HepG2 (cell line): ENCODE data around the gene CADM1. TPM values are rescaled to one million over a fixed set of nuclear protein-coding genes. Genes with fewer than 3 reads are reported as not detected.

Experiments
- ATAC-seq: fragments of 200-7000 bp; cut with Tn5 transposase; 3 replicates; pipeline ENCODE4 v1.9.1; 2020; ENCODE audit warnings: mild to moderate bottlenecking, moderate library complexity
- BruUV-seq: library from RNA; stranded (reverse); fragments of 400-500 nt; replicated peaks from 2 replicates; lab custom pipeline; 2021; lab: Mats Ljungman, UMichigan
- CTCF ChIA-PET: fragments of 300-600 bp; formaldehyde crosslinking; extraction: SDS; loops from one replicate; lab custom pipeline; 2021; ENCODE audit warnings: low total read pairs, inconsistent platforms, low intra/inter-chr PET ratio; lab: Yijun Ruan, JAX
- POLR2A ChIA-PET: fragments of 350-600 bp; sonication (Branson Sonifier 250); formaldehyde crosslinking; loops from one replicate; lab custom pipeline; 2020; ENCODE audit warnings: antibody characterized with exemption, inconsistent platforms; lab: Yijun Ruan, JAX
- DNase-seq: peaks from one replicate; pipeline ENCODE4 v3.0.0-alpha.2; 2015; ENCODE audit warnings: low spot score
- FAIRE-seq: peaks from 3 replicates; lab custom pipeline; 2011; peaks lifted over from hg19 to GRCh38; lab: Jason Lieb, UNC
- H2AFZ ChIP-seq: one replicate; pipeline ENCODE4 v1.6.1; 2011; ENCODE audit warnings: low read length, inconsistent platforms
- H3K27ac ChIP-seq: fragments of 300-600 bp; 3 replicates; pipeline ENCODE4 v1.8.0; 2011; ENCODE audit warnings: mixed run types, mild to moderate bottlenecking, mixed read lengths, low read length, inconsistent platforms; ENCODE audit not compliant: insufficient read depth; ENCODE audit errors: extremely low read length
- H3K27me3 ChIP-seq, 2 experiments: fragments of 200-600 bp in 1 of 2; 2 replicates in 1 of 2; 3 replicates in 1 of 2; pipeline versions ENCODE4 v1.6.0 to v1.8.0; 2011; ENCODE audit warnings: low read length in 2 of 2, mild to moderate bottlenecking in 2 of 2, moderate library complexity in 2 of 2, inconsistent platforms in 1 of 2; ENCODE audit not compliant: insufficient read depth in 2 of 2, control insufficient read depth in 1 of 2
- H3K36me3 ChIP-seq, 2 experiments: fragments of 200-600 bp in 1 of 2; replicated peaks in 1 of 2; 2 replicates in 1 of 2; 3 replicates in 1 of 2; pipeline versions ENCODE4 v1.5.1 to v1.8.0; 2011; ENCODE audit warnings: low read length in 2 of 2, inconsistent platforms in 1 of 2; ENCODE audit not compliant: insufficient read depth in 2 of 2, control insufficient read depth in 1 of 2
- H3K4me1 ChIP-seq: 2 replicates; pipeline ENCODE4 v1.5.1; 2012; ENCODE audit warnings: low read length, inconsistent platforms; ENCODE audit not compliant: insufficient read depth
- H3K4me2 ChIP-seq: 2 replicates; pipeline ENCODE4 v1.6.0; 2011; ENCODE audit warnings: low read depth, low read length, inconsistent platforms
- H3K4me3 ChIP-seq, 3 experiments: fragments of 200-600 bp in 1 of 3; sonication (generic), shearing (Covaris generic) in 1 of 3; replicated peaks in 1 of 3; 2 replicates each; pipeline ENCODE4 v1.5.1; 2011 to 2016; ENCODE audit warnings: low read length in 3 of 3, inconsistent platforms in 2 of 3, low read depth in 2 of 3, mild to moderate bottlenecking in 2 of 3, control low read depth in 1 of 3, mixed read lengths in 1 of 3; ENCODE audit not compliant: insufficient read depth in 1 of 3
- H3K79me2 ChIP-seq: one replicate; pipeline ENCODE4 v1.6.1; 2011; ENCODE audit warnings: low read length, inconsistent platforms; ENCODE audit not compliant: insufficient read depth
- H3K9ac ChIP-seq: 2 replicates; pipeline ENCODE4 v1.6.0; 2011; ENCODE audit warnings: mild to moderate bottlenecking, low read depth, low read length, inconsistent platforms; ENCODE audit not compliant: insufficient read depth
- H3K9me3 ChIP-seq: 2 replicates; pipeline ENCODE4 v1.5.1; 2012; ENCODE audit warnings: mild to moderate bottlenecking, low read length
- H4K20me1 ChIP-seq: 2 replicates; pipeline ENCODE4 v1.6.0; 2011; ENCODE audit warnings: inconsistent platforms, mild to moderate bottlenecking, low read length, moderate library complexity; ENCODE audit not compliant: insufficient read depth
- ATF3 ChIP-seq: sonication (generic); formaldehyde crosslinking; IDR thresholded peaks from 2 replicates; pipeline ENCODE4 v1.4.0; 2020; ENCODE audit warnings: missing genetic modification reagents
- CSRNP1 ChIP-seq: sonication (generic); formaldehyde crosslinking; IDR thresholded peaks from 2 replicates; pipeline ENCODE4 v1.8.1; 2023; ENCODE audit warnings: mild to moderate bottlenecking, missing genetic modification reagents
- DNMT3B ChIP-seq: conservative IDR thresholded peaks from 2 replicates; pipeline ENCODE4 v1.6.1; 2016; ENCODE audit warnings: missing biosample characterization, control low read depth
- ELF1 ChIP-seq: sonication (generic); formaldehyde crosslinking; IDR thresholded peaks from 2 replicates; pipeline ENCODE4 v1.4.0; 2020; ENCODE audit warnings: missing genetic modification reagents
- FOXA3 ChIP-seq: IDR thresholded peaks from 2 replicates; pipeline ENCODE4 v1.6.1; 2016; ENCODE audit warnings: missing genetic modification reagents, missing compliant biosample characterization
- GTF3A ChIP-seq: sonication (generic); formaldehyde crosslinking; conservative IDR thresholded peaks from 2 replicates; pipeline ENCODE4 v1.4.0; 2020; ENCODE audit warnings: mild to moderate bottlenecking, missing genetic modification reagents
- HOMEZ ChIP-seq: IDR thresholded peaks from 2 replicates; pipeline ENCODE4 v1.6.1; 2016; ENCODE audit warnings: low read depth
- KDM6A ChIP-seq: IDR thresholded peaks from 2 replicates; pipeline ENCODE4 v1.6.1; 2016; ENCODE audit warnings: low read depth
- MED8 ChIP-seq: sonication (generic); formaldehyde crosslinking; IDR thresholded peaks from 2 replicates; pipeline ENCODE4 v1.8.1; 2023; ENCODE audit warnings: mild to moderate bottlenecking, missing genetic modification reagents; ENCODE audit not compliant: insufficient replicate concordance
- MIER2 ChIP-seq: IDR thresholded peaks from 2 replicates; pipeline ENCODE4 v1.6.1; 2016; ENCODE audit warnings: missing biosample characterization, missing genetic modification reagents
- NCOA2 ChIP-seq: sonication (generic); formaldehyde crosslinking; IDR thresholded peaks from 2 replicates; pipeline ENCODE4 v1.8.0; 2022; ENCODE audit warnings: inconsistent platforms
- NFYC ChIP-seq: IDR thresholded peaks from 2 replicates; pipeline ENCODE4 v1.6.1; 2016; ENCODE audit warnings: missing genetic modification reagents, missing compliant biosample characterization
- PCBP1 ChIP-seq: fragments of 200-400 bp; formaldehyde crosslinking; IDR thresholded peaks from 2 replicates; pipeline ENCODE4 v1.6.1; 2017; ENCODE audit warnings: mild to moderate bottlenecking, low read depth, low read length, borderline replicate concordance
- STAT5B ChIP-seq: sonication (generic); formaldehyde crosslinking; IDR thresholded peaks from 2 replicates; pipeline ENCODE4 v1.4.0; 2020; ENCODE audit warnings: missing genetic modification reagents
- TAF15 ChIP-seq: fragments of 200-400 bp; formaldehyde crosslinking; IDR thresholded peaks from one replicate; pipeline ENCODE4 v1.6.1; 2018; ENCODE audit warnings: mild to moderate bottlenecking, low read depth, low read length; ENCODE audit not compliant: poor library complexity, severe bottlenecking
- ZFP91 ChIP-seq: sonication (generic); formaldehyde crosslinking; IDR thresholded peaks from 2 replicates; pipeline ENCODE4 v1.9.0; 2022; ENCODE audit warnings: missing genetic modification reagents, mild to moderate bottlenecking, borderline replicate concordance
- ZNF276 ChIP-seq: sonication (generic); formaldehyde crosslinking; IDR thresholded peaks from 2 replicates; pipeline ENCODE4 v1.4.0; 2020; ENCODE audit warnings: mild to moderate bottlenecking, low read depth, missing genetic modification reagents
- ZNF75D ChIP-seq: sonication (generic); formaldehyde crosslinking; IDR thresholded peaks from 2 replicates; pipeline ENCODE4 v1.8.1; 2023; ENCODE audit warnings: missing genetic modification reagents, mild to moderate bottlenecking, borderline replicate concordance
- ZSCAN22 ChIP-seq: sonication (generic); formaldehyde crosslinking; IDR thresholded peaks from 2 replicates; pipeline ENCODE4 v1.4.0; 2020; ENCODE audit warnings: mild to moderate bottlenecking, missing genetic modification reagents
- WGBS: methylation state at CpG from one replicate; pipeline ENCODE4 v1.1.6; 2017; ENCODE audit warnings: low lambda C conversion rate; 5-methylcytosine and 5-hydroxymethylcytosine counted together
- in situ Hi-C: cut with HindIII; loops from 2 replicates; pipeline ENCODE4 v1.10.0; 2017; ENCODE audit warnings: low pct_unique_long_range_greater_than_20kb; ENCODE audit not compliant: extremely low pct_ligation_motif_present
- intact Hi-C: fragments of 100-400 bp; cut with micrococcal nuclease; formaldehyde crosslinking; loops from one replicate; pipeline ENCODE4 v1.10.0; 2022; ENCODE audit not compliant: unreplicated experiment
- polyA plus RNA-seq, 8 experiments: library from polyadenylated mRNA; depleted of rRNA in 3 of 8; stranded (reverse) in 7 of 8; unstranded in 1 of 8; fragments of >200 nt; fragmentation: Illumina TruSeq in 4 of 8; extraction: Trizol in 4 of 8; gene quantifications; 2 replicates each; pipeline versions ENCODE4 v1.2.1 to v1.2.3, GENCODE V29; 2011 to 2016; ENCODE audit warnings: low read depth in 4 of 8, missing spikeins in 1 of 8, mixed read lengths in 1 of 8; ENCODE audit not compliant: insufficient read depth in 1 of 8
- total RNA-seq, 5 experiments: library from RNA; depleted of rRNA; stranded (reverse); fragments of >200 nt; fragmentation: Illumina TruSeq; extraction: Trizol; gene quantifications; 2 replicates each; pipeline ENCODE4 v1.2.3, GENCODE V29; 2016; ENCODE audit warnings: low read depth in 1 of 5

The CADM1 gene
- total and polyA plus RNA-seq, 2 of the 13 experiments (the other 11 are each of a cell fraction or from before 2014, with no cell fraction given), result 71.3 to 122 TPM

GRCh38 chr11:115184901-115185300 is 319.3 kb downstream of the CADM1 start:
- intact Hi-C loops, result no loop called here
- Histone ChIP-seq H3K4me2 (no peak overlapping the region), H3K4me1 (peaks cover 14% of the 10 kb centered on the region), H3K27ac (no peak overlapping the region), H4K20me1 (no peaks in the 10 kb centered on the region), H3K79me2 (no peaks in the 10 kb centered on the region), H3K27me3 (no peaks in the 10 kb centered on the region), H3K36me3 (0 out of 5 replicates have a peak, but pooled peaks cover 0 to 2% of the 10 kb centered on the region in 2 experiments), H3K9ac (no peak overlapping the region), H3K9me3 (no peaks in the 10 kb centered on the region), H2AFZ (no peak overlapping the region), H3K4me3 (no peak overlapping the region)
- BruUV-seq, result no TSS peak
- ATAC-seq (no peak), DNase-seq (no peak), FAIRE-seq (no peak)
- 100% methylated on average over 5 of the region's 5 CpGs for WGBS
- TF ChIP-seq TAF15 (no peak), FOXA3 (no peak), STAT5B (CRISPR knock-in tag) (no peak), ZSCAN22 (CRISPR knock-in tag) (no peak), HOMEZ (CRISPR knock-in tag) (no peak), KDM6A (no peak), DNMT3B (CRISPR knock-in tag) (no peak), NFYC (CRISPR knock-in tag) (no peak), ZFP91 (no peak), ELF1 (CRISPR knock-in tag) (no peak), PCBP1 (no peak), ZNF75D (CRISPR knock-in tag) (no peak), MED8 (CRISPR knock-in tag) (no peak), MIER2 (CRISPR knock-in tag) (no peak), ATF3 (CRISPR knock-in tag) (no peak), CSRNP1 (CRISPR knock-in tag) (no peak), GTF3A (no peak), ZNF276 (CRISPR knock-in tag) (no peak), NCOA2 (no peak)
- in situ Hi-C loops, result no loop called here
- ChIA-PET POLR2A (no interaction called here), CTCF (no interaction called here)
